HCT116 (cell line): Measurements from ENCODE around the gene TAF11L9. TPM values are rescaled to one million over a fixed set of nuclear protein-coding genes. Genes with fewer than 3 reads are reported as not detected.
"Not testable (repeated sequence)": the region's sequence is repeated elsewhere in the genome, so short reads cannot be mapped to it uniquely, and the experiment has no call there.

Experiments
- ATAC-seq: fragments of 200-7000 bp; cut with Tn5 transposase; 2 replicates; pipeline ENCODE4 v1.9.1; 2020; ENCODE audit warnings: mild to moderate bottlenecking, moderate library complexity
- BruUV-seq: library from RNA; stranded (reverse); fragments of 400-500 nt; replicated peaks from 2 replicates; lab custom pipeline; 2021; lab: Mats Ljungman, UMichigan
- CTCF ChIA-PET: fragments of 300-600 bp; sonication (Branson Sonifier 250); formaldehyde crosslinking; loops from one replicate; lab custom pipeline; 2021; ENCODE audit warnings: antibody characterized with exemption; lab: Charles Lee
- POLR2A ChIA-PET: fragments of 300-600, 350-600 bp; sonication (Branson Sonifier 250); formaldehyde crosslinking; loops from one replicate; lab custom pipeline; 2021; ENCODE audit warnings: antibody characterized with exemption; lab: Charles Lee
- RAD21 ChIA-PET, 2 experiments: fragments of 300-600 bp; sonication (Branson Sonifier 250); formaldehyde crosslinking; loops; one replicate each; lab custom pipeline; 2023; ENCODE audit warnings: low total read pairs in 2 of 2; ENCODE audit not compliant: uncharacterized antibody in 2 of 2, unreplicated experiment in 2 of 2, low non-redundant PET in 1 of 2; lab: Charles Lee
- DNase-seq: peaks from one replicate; pipeline ENCODE4 v3.0.0-alpha.2; 2010; ENCODE audit warnings: low read depth, low spot score
- H2AFZ ChIP-seq: fragments of 200-600 bp; shearing (Covaris generic), sonication (generic); 2 replicates; pipeline ENCODE4 v1.6.1; 2017; ENCODE audit warnings: low read depth, mixed run types, mixed read lengths, antibody characterized with exemption, low read length; ENCODE audit not compliant: poor library complexity, severe bottlenecking
- H3K27ac ChIP-seq: 2 replicates; pipeline ENCODE4 v1.5.1; 2012; ENCODE audit warnings: low read depth, low read length
- H3K27me3 ChIP-seq: fragments of 200-600 bp; sonication (generic); 2 replicates; pipeline ENCODE4 v1.6.1; 2016; ENCODE audit warnings: mixed run types, low read length, mixed read lengths; ENCODE audit not compliant: insufficient read depth
- H3K36me3 ChIP-seq, 2 experiments: fragments of 200-500 bp in 1 of 2; fragments of 200-600 bp in 1 of 2; sonication (Bioruptor generic) in 1 of 2; sonication (generic) in 1 of 2; 2 replicates each; pipeline versions ENCODE4 v1.5.1 to v1.6.1; 2014 to 2016; ENCODE audit warnings: low read length in 2 of 2, inconsistent platforms in 1 of 2, mixed read lengths in 1 of 2, mixed run types in 1 of 2; ENCODE audit not compliant: insufficient read depth in 2 of 2, control insufficient read depth in 1 of 2
- H3K4me1 ChIP-seq, 2 experiments: fragments of 200-600 bp in 1 of 2; sonication (generic) in 1 of 2; 2 replicates each; pipeline versions ENCODE4 v1.5.1 to v1.6.1; 2012 to 2017; ENCODE audit warnings: low read length in 2 of 2, inconsistent platforms in 1 of 2, mild to moderate bottlenecking in 1 of 2, mixed read lengths in 1 of 2, mixed run types in 1 of 2, moderate library complexity in 1 of 2; ENCODE audit not compliant: insufficient read depth in 2 of 2, control insufficient read depth in 1 of 2
- H3K4me2 ChIP-seq: fragments of 200-600 bp; sonication (generic); 2 replicates; pipeline ENCODE4 v1.6.1; 2017; ENCODE audit warnings: mixed run types, low read length, mixed read lengths
- H3K4me3 ChIP-seq, 2 experiments: fragments of 200-600 bp in 1 of 2; sonication (generic) in 1 of 2; replicated peaks in 1 of 2; 2 replicates each; pipeline ENCODE4 v1.5.1; 2011 to 2016; ENCODE audit warnings: low read length in 2 of 2, control low read depth in 1 of 2, low read depth in 1 of 2, mild to moderate bottlenecking in 1 of 2, mixed read lengths in 1 of 2, mixed run types in 1 of 2
- H3K79me2 ChIP-seq: fragments of 200-600 bp; sonication (generic); 2 replicates; pipeline ENCODE4 v1.6.1; 2017; ENCODE audit warnings: mild to moderate bottlenecking, mixed run types, low read length, moderate library complexity, mixed read lengths; ENCODE audit not compliant: insufficient read depth
- H3K9ac ChIP-seq: fragments of 200-600 bp; sonication (generic); 2 replicates; pipeline ENCODE4 v1.6.1; 2016; ENCODE audit warnings: low read length, mixed read lengths
- H3K9me2 ChIP-seq: fragments of 200-600 bp; sonication (generic), shearing (Covaris generic); 2 replicates; pipeline ENCODE4 v1.6.1; 2017; ENCODE audit warnings: mixed run types, mild to moderate bottlenecking, moderate library complexity; ENCODE audit not compliant: insufficient read depth
- H3K9me3 ChIP-seq, 2 experiments: fragments of 200-500 bp in 1 of 2; fragments of 200-600 bp in 1 of 2; sonication (Bioruptor generic) in 1 of 2; sonication (generic) in 1 of 2; 2 replicates each; pipeline ENCODE4 v1.6.1; 2014 to 2017; ENCODE audit warnings: low read length in 2 of 2, mixed read lengths in 2 of 2, inconsistent platforms in 1 of 2, low read depth in 1 of 2, mild to moderate bottlenecking in 1 of 2, mixed run types in 1 of 2, moderate library complexity in 1 of 2; ENCODE audit not compliant: control insufficient read depth in 1 of 2, insufficient read depth in 1 of 2
- H4K20me1 ChIP-seq: fragments of 200-600 bp; sonication (generic), shearing (Covaris generic); 2 replicates; pipeline ENCODE4 v1.6.1; 2017; ENCODE audit warnings: mixed run types, mild to moderate bottlenecking, moderate library complexity; ENCODE audit not compliant: insufficient read depth
- intact Hi-C: fragments of 100-400 bp; cut with micrococcal nuclease; formaldehyde crosslinking; loops from 2 replicates; pipeline ENCODE4 v1.10.0; 2022
- total RNA-seq: library from RNA; stranded (reverse); gene quantifications from one replicate; pipeline ENCODE4 v1.2.1, GENCODE V29; 2021; ENCODE audit not compliant: unreplicated experiment

Gene TAF11L9
- total RNA-seq, 1 experiment from 2014 or later = not detected

DNA sequence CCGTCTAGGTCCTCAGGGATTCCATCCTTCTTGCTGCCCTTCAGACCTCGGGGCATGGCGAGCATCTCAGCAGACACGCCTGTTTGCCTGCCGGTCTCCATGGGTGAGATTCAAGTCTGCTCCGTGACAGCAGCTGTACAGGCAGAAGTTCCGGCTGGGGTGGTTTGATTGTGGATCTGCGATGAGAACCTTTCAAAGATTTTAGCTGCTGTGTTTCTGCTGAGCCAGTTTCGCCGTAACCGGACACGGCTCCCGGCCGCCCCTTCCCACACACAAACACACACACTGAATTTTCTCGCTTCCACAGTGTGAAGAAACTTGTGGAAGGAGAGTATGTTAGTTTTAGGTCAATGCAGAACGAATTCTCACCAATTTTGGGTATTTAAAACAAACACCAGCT lies 8.5 kb downstream of the TAF11L9 start, which contains the start of gene TAF11L7:
Gene TAF11L7, minus strand, starts transcription at position 101 of the 400 bp plus-strand sequence.
- H3K36me3 ChIP-seq, CTCF ChIA-PET, H3K4me3 ChIP-seq, H2AFZ ChIP-seq, H3K9me2 ChIP-seq, H3K9ac ChIP-seq, ATAC-seq, H3K79me2 ChIP-seq, H3K27ac ChIP-seq, H3K4me1 ChIP-seq, RAD21 ChIA-PET, H3K9me3 ChIP-seq, POLR2A ChIA-PET, intact Hi-C loops, BruUV-seq, H3K27me3 ChIP-seq, DNase-seq, H4K20me1 ChIP-seq, H3K4me2 ChIP-seq: not testable (repeated sequence)

Other genes starting within 250 kb of the TAF11L9 start
- gene TAF11L2, start 96.2 kb downstream of the TAF11L9 start, total RNA-seq = not detected
- not detected for gene TAF11L3, start 76.0 kb downstream of the TAF11L9 start, total RNA-seq
- gene TAF11L4, start 72.6 kb downstream of the TAF11L9 start, total RNA-seq = not detected
- gene TAF11L5, start 69.2 kb downstream of the TAF11L9 start, total RNA-seq = not detected
- gene TAF11L6, start 65.7 kb downstream of the TAF11L9 start, total RNA-seq = not detected
- gene TAF11L7, start 8.6 kb downstream of the TAF11L9 start, total RNA-seq = not detected
- gene TAF11L8, start 3.4 kb downstream of the TAF11L9 start, total RNA-seq = not detected
- gene TAF11L10, start 3.4 kb upstream of the TAF11L9 start, total RNA-seq = not detected
- gene TAF11L11, start 9.8 kb upstream of the TAF11L9 start, total RNA-seq = not detected
- not detected for gene TAF11L12, start 16.0 kb upstream of the TAF11L9 start, total RNA-seq
- not detected for gene TAF11L13, start 37.7 kb upstream of the TAF11L9 start, total RNA-seq
- gene TAF11L14, start 40.1 kb upstream of the TAF11L9 start, total RNA-seq = not detected